Measurements from ENCODE around the gene UPK2.
A peak's percentile ranks its signal among the peaks of the same experiment; 100 is the strongest.

Gene UPK2

DNA sequence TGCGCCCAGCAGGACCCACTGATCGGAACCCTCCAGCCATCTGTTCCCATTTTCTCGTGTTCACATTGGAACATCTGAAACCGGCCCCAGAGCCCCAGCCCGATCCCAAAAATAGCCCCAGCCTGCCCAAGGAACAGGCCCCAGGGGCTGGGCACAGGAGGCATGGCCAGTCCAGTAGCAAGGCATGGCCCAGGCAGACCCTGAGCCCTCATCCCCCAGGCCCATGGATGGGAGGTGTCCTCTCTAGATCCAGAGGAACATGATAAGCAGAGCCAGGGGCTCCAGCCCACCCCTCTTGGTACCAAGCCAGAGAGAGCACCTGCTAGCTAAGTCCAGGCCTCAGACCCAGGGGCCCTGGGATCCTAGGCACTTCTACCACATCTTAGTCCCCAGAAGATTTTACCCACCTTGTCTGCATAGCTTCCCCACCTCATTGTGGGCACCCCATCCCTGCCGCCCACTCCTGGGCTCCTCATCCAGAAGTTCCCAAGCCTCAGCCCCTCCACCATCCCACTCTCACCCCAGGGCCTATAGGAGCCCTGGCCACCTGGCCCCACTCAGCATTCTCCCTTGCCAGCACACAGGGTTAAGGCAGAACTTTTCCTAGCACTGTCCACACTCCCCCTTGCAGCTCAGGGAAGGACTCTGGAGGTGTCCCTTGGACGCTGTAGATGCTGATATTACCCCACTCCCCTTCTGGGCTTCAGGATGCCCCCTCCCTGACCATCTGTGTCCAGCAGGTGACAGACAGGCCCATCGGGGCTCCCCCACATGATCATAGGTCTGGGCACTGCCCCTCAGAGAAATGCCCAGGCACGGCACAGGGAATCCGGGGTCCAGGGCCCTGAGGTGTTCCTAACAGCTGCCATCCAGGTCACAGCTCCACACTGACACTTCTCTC, 39.9 kb upstream of the UPK2 start:
- Histone ChIP-seq H2BK15ac (ENCODE audit: low read depth, poor library complexity, severe bottlenecking) (peak overlapping the region; percentile 66), H3K4me1 (ENCODE audit: control insufficient read depth, insufficient read depth, low read depth, low read length) (peaks cover 89% of the 10 kb centered on the region), H3K14ac (ENCODE audit: low read length in 2 of 2) (peak overlapping the region in 1 of 2 experiments; percentile 97), H3K4me2 (ENCODE audit: low read length, poor library complexity, severe bottlenecking) (peak overlapping the region; percentile 4), H2AK5ac (ENCODE audit: low read length, severe bottlenecking) (peak overlapping the region; percentile 99), H3K27ac (ENCODE audit: low read length, poor library complexity, severe bottlenecking) (peak overlapping the region; percentile 97), H3K4me3 (ENCODE audit: insufficient read depth in 1 of 2, low read depth in 1 of 2, low read length in 2 of 2) (peak overlapping the region in 1 of 2 experiments; percentile 70), H3K23ac (ENCODE audit: low read length in 2 of 2) (peak overlapping the region in 1 of 2 experiments; percentile 20), H3K27me3 (ENCODE audit: control insufficient read depth in 1 of 2, insufficient read depth in 1 of 2, low read length in 2 of 2) (no peaks in the 10 kb centered on the region), H4K91ac (ENCODE audit: low read length) (peak overlapping the region; percentile 89), H2BK5ac (ENCODE audit: low read depth, low read length, poor library complexity, severe bottlenecking) (peak overlapping the region; percentile 86), H2BK120ac (ENCODE audit: low read depth, low read length) (peak overlapping the region; percentile 67), H3K9ac (ENCODE audit: low read length) (peak overlapping the region; percentile 96), H3K4ac (ENCODE audit: low read depth in 1 of 2, low read length in 2 of 2) (peak overlapping the region; percentile 56 to 90), H2AFZ (ENCODE audit: low read depth, low read length) (no peak overlapping the region), H2BK12ac (ENCODE audit: low read length in 2 of 2) (peak overlapping the region; percentile 61 to 97), H3K36me3 (ENCODE audit: control insufficient read depth in 1 of 2, insufficient read depth in 2 of 2, low read depth in 1 of 2, low read length in 2 of 2) (peaks cover 0 to 5% of the 10 kb centered on the region in 2 experiments), H3K9me3 (ENCODE audit: control insufficient read depth, low read length) (no peaks in the 10 kb centered on the region), H3K79me1 (replicated peaks; ENCODE audit: low read length, poor library complexity, severe bottlenecking) (no peaks in the 10 kb centered on the region), H4K8ac (ENCODE audit: low read length) (peak overlapping the region; percentile 79), H3K18ac (ENCODE audit: low read depth in 1 of 2, low read length in 2 of 2) (peak overlapping the region; percentile 78 to 98)
- DNase-seq, result no peak
- 72% methylated on average over 10 of the region's 10 CpGs for WGBS

DNA sequence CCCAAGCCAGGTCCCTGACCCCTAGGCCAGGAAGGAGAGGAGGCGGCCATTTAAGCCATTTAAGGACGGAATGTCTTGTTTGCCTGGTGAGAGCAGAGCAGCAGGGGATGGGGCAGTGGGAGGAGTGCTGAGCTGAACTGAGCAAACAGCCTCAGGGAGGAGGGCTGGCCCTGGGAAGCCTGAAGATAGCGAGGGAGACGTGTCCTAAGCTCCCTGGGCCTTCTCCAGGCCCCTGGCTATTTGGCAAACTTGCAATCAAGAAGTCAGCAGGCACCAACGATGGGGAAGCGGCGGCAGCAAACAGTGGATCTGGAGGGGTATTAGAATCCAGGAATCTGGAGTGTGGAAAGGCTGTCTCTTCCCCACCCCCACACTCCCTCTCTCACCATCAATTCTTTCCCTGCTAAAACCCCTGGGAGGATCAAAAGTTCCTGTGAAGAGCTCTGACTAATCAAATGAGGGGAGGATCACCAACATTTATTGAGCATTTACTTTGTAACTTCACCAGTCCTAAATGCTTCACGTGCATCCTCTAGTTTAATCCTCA, 39.2 kb upstream of the UPK2 start:
- H3K9ac ChIP-seq (ENCODE audit: low read length), result peak overlapping the region; percentile 96
- no peaks in the 10 kb centered on the region for H3K27me3 ChIP-seq (ENCODE audit: control insufficient read depth in 1 of 2, insufficient read depth in 1 of 2, low read length in 2 of 2)
- peak overlapping the region; percentile 52 for H3K4me2 ChIP-seq (ENCODE audit: low read length, poor library complexity, severe bottlenecking)
- no peak overlapping the region for H2AFZ ChIP-seq (ENCODE audit: low read depth, low read length)
- peak overlapping the region in 1 of 2 experiments; percentile 70 for H3K4me3 ChIP-seq (ENCODE audit: insufficient read depth in 1 of 2, low read depth in 1 of 2, low read length in 2 of 2)
- peaks cover 90% of the 10 kb centered on the region for H3K4me1 ChIP-seq (ENCODE audit: control insufficient read depth, insufficient read depth, low read depth, low read length)
- H2BK12ac ChIP-seq (ENCODE audit: low read length in 2 of 2), result peak overlapping the region; percentile 61 to 97
- peak; percentile 85 for DNase-seq
- H3K27ac ChIP-seq (ENCODE audit: low read length, poor library complexity, severe bottlenecking), result peak overlapping the region; percentile 97
- peak overlapping the region; percentile 67 for H2BK120ac ChIP-seq (ENCODE audit: low read depth, low read length)
- H2AK5ac ChIP-seq (ENCODE audit: low read length, severe bottlenecking), result peak overlapping the region; percentile 99
- peak overlapping the region; percentile 78 to 98 for H3K18ac ChIP-seq (ENCODE audit: low read depth in 1 of 2, low read length in 2 of 2)
- no peaks in the 10 kb centered on the region for H3K36me3 ChIP-seq (ENCODE audit: control insufficient read depth in 1 of 2, insufficient read depth in 2 of 2, low read depth in 1 of 2, low read length in 2 of 2)
- 4% methylated on average over 5 of the region's 8 CpGs for WGBS
- H3K9me3 ChIP-seq (ENCODE audit: control insufficient read depth, low read length), result no peaks in the 10 kb centered on the region
- H4K8ac ChIP-seq (ENCODE audit: low read length), result peak overlapping the region; percentile 79
- peak overlapping the region; percentile 56 to 90 for H3K4ac ChIP-seq (ENCODE audit: low read depth in 1 of 2, low read length in 2 of 2)
- H3K14ac ChIP-seq (ENCODE audit: low read length in 2 of 2), result peak overlapping the region in 1 of 2 experiments; percentile 86
- peak overlapping the region; percentile 66 for H2BK15ac ChIP-seq (ENCODE audit: low read depth, poor library complexity, severe bottlenecking)
- peak overlapping the region; percentile 89 for H4K91ac ChIP-seq (ENCODE audit: low read length)
- peak overlapping the region in 1 of 2 experiments; percentile 20 for H3K23ac ChIP-seq (ENCODE audit: low read length in 2 of 2)
- H2BK5ac ChIP-seq (ENCODE audit: low read depth, low read length, poor library complexity, severe bottlenecking), result peak overlapping the region; percentile 86
- H3K79me1 ChIP-seq (replicated peaks; ENCODE audit: low read length, poor library complexity, severe bottlenecking), result no peaks in the 10 kb centered on the region

DNA sequence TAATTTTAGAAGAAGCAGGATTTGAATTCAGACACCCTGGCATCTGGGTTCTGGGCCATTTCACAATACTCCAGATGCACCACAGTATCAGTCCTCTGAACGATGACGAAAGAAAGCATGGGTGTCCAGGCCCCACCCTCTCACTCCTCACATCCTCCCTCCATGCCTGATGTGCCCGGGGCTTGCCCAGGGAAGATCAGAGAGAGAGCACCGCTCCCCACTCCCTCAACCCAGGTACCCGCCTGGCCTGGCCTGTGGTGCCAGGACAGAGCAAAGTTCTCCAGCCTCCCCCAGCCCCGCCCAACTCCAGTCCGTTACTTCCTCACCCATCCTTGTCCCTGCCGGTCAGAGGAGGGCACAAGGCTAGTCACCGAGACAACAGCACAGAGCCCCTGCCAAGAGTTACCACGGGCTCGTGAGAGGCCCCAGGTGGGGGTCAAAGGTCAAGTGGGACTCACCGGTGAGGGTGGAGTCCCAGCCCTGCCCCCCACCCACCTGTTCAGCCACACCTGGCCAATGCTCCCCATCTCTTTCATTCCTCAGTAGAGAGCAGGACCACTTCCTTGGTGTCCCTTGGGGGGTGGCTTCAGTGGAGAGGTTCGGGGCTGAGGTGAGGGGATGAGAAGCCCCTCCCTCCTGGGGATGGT, 38.5 kb upstream of the UPK2 start:
- Histone ChIP-seq H3K14ac (ENCODE audit: low read length in 2 of 2) (peak overlapping the region in 1 of 2 experiments; percentile 8), H3K4me2 (ENCODE audit: low read length, poor library complexity, severe bottlenecking) (peak overlapping the region; percentile 61), H3K4me3 (ENCODE audit: insufficient read depth in 1 of 2, low read depth in 1 of 2, low read length in 2 of 2) (peak overlapping the region in 1 of 2 experiments; percentile 70), H2AFZ (ENCODE audit: low read depth, low read length) (no peak overlapping the region), H3K27ac (ENCODE audit: low read length, poor library complexity, severe bottlenecking) (peak overlapping the region; percentile 97), H4K8ac (ENCODE audit: low read length) (peak overlapping the region; percentile 98), H3K36me3 (ENCODE audit: control insufficient read depth in 1 of 2, insufficient read depth in 2 of 2, low read depth in 1 of 2, low read length in 2 of 2) (peaks cover 0 to 2% of the 10 kb centered on the region in 2 experiments), H3K18ac (ENCODE audit: low read depth in 1 of 2, low read length in 2 of 2) (peak overlapping the region; percentile 98 to 99), H2BK5ac (ENCODE audit: low read depth, low read length, poor library complexity, severe bottlenecking) (peak overlapping the region; percentile 86), H2BK12ac (ENCODE audit: low read length in 2 of 2) (peak overlapping the region; percentile 97 to 100), H3K4me1 (ENCODE audit: control insufficient read depth, insufficient read depth, low read depth, low read length) (peaks cover 90% of the 10 kb centered on the region), H3K9ac (ENCODE audit: low read length) (peak overlapping the region; percentile 96), H2BK15ac (ENCODE audit: low read depth, poor library complexity, severe bottlenecking) (peak overlapping the region; percentile 73), H3K9me3 (ENCODE audit: control insufficient read depth, low read length) (no peaks in the 10 kb centered on the region), H3K23ac (ENCODE audit: low read length in 2 of 2) (peak overlapping the region in 1 of 2 experiments; percentile 46), H3K79me1 (replicated peaks; ENCODE audit: low read length, poor library complexity, severe bottlenecking) (no peaks in the 10 kb centered on the region), H2BK120ac (ENCODE audit: low read depth, low read length) (peak overlapping the region; percentile 99), H3K27me3 (ENCODE audit: control insufficient read depth in 1 of 2, insufficient read depth in 1 of 2, low read length in 2 of 2) (no peaks in the 10 kb centered on the region), H3K4ac (ENCODE audit: low read depth in 1 of 2, low read length in 2 of 2) (peak overlapping the region; percentile 72 to 86), H4K91ac (ENCODE audit: low read length) (peak overlapping the region; percentile 99), H2AK5ac (ENCODE audit: low read length, severe bottlenecking) (peak overlapping the region; percentile 98)
- peak; percentile 96 for DNase-seq
- 19% methylated on average over 11 of the region's 13 CpGs for WGBS
